Measurements from ENCODE around the gene CCDC169.

DNA sequence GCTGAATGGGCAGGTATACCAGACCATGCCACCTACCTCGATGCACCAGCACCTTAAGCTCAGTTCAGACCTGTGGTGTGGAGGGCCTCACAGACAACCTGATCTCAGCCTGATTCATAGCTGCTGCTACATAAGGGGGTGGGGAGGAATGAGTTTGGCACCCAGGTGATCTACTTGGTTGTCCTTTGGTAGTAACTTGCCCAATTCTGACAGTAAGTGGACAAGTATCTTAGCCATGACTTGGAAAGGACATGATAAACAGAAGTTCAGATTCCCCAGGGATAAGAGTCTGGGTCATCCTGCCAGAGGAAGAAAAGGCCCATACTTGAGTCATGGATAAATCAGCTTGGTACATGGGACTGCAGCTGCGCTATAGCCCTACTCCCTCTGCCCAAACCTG is 54.9 kb downstream of the CCDC169 start:
- TF ChIP-seq, protein P1, sequence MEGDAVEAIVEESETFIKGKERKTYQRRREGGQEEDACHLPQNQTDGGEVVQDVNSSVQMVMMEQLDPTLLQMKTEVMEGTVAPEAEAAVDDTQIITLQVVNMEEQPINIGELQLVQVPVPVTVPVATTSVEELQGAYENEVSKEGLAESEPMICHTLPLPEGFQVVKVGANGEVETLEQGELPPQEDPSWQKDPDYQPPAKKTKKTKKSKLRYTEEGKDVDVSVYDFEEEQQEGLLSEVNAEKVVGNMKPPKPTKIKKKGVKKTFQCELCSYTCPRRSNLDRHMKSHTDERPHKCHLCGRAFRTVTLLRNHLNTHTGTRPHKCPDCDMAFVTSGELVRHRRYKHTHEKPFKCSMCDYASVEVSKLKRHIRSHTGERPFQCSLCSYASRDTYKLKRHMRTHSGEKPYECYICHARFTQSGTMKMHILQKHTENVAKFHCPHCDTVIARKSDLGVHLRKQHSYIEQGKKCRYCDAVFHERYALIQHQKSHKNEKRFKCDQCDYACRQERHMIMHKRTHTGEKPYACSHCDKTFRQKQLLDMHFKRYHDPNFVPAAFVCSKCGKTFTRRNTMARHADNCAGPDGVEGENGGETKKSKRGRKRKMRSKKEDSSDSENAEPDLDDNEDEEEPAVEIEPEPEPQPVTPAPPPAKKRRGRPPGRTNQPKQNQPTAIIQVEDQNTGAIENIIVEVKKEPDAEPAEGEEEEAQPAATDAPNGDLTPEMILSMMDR (IDR thresholded peaks at IDR 0.05 in 8 of 11, conservative IDR thresholded peaks at IDR 0.05 in 3 of 11) = no peak
- TF ChIP-seq POLR2AphosphoS5 (IDR thresholded peaks at IDR 0.05) = no peak

Data from spleen (tissue), 7 donors.